ENCODE measurements around the gene ZNF275.
"Not testable (repeated sequence)": the region's sequence is repeated elsewhere in the genome, so short reads cannot be mapped to it uniquely, and the experiment has no call there.

The ZNF275 gene

GRCh38 chrX:153319295-153320046 lies 14.5 kb upstream of the ZNF275 start:
- no peak for DNase-seq (ENCODE audit: low spot score)

GRCh38 chrX:153320047-153320443 lies 13.9 kb upstream of the ZNF275 start:
- DNase-seq (ENCODE audit: low spot score) = not testable (repeated sequence)

GRCh38 chrX:153320555-153321184 lies 13.3 kb upstream of the ZNF275 start:
- DNase-seq (ENCODE audit: low spot score) = no peak

- no peak for DNase-seq (ENCODE audit: low spot score)
Measured at GRCh38 chrX:153321381-153322124, 12.4 kb upstream of the ZNF275 start, which contains the start of gene PNMA6F. Gene PNMA6F (minus strand): TSS chrX:153321767. CDS start chrX:153320674, 1,093 bp downstream.

GRCh38 chrX:153327561-153327960 lies 6.4 kb upstream of the ZNF275 start:
- DNase-seq (ENCODE audit: low spot score) = no peak

GRCh38 chrX:153333266-153333665 lies 687 bp upstream of the ZNF275 start:
- DNase-seq (ENCODE audit: low spot score) = no peak

- no peak for DNase-seq (ENCODE audit: low spot score)
Measured at GRCh38 chrX:153334654-153335295, 822 bp downstream of the ZNF275 start.

GRCh38 chrX:153336121-153336894 lies 2.4 kb downstream of the ZNF275 start:
- no peak for DNase-seq (ENCODE audit: low spot score)

- DNase-seq (ENCODE audit: low spot score) = no peak
Measured at GRCh38 chrX:153336988-153337387, 3.0 kb downstream of the ZNF275 start.

- no peak for DNase-seq (ENCODE audit: low spot score)
Measured at GRCh38 chrX:153338836-153339235, 4.9 kb downstream of the ZNF275 start.

GRCh38 chrX:153339662-153340061 lies 5.7 kb downstream of the ZNF275 start:
- no peak for DNase-seq (ENCODE audit: low spot score)

GRCh38 chrX:153340111-153340510 lies 6.2 kb downstream of the ZNF275 start:
- no peak for DNase-seq (ENCODE audit: low spot score)

GRCh38 chrX:153342762-153343558 lies 9.0 kb downstream of the ZNF275 start:
- peak; percentile 30 for DNase-seq (ENCODE audit: low spot score)

GRCh38 chrX:153343674-153344073 lies 9.7 kb downstream of the ZNF275 start:
- no peak for DNase-seq (ENCODE audit: low spot score)

GRCh38 chrX:153347530-153347929 lies 13.6 kb downstream of the ZNF275 start:
- DNase-seq (ENCODE audit: low spot score) = no peak

- no peak for DNase-seq (ENCODE audit: low spot score)
Measured at GRCh38 chrX:153348421-153348820, 14.5 kb downstream of the ZNF275 start.

- no peak for DNase-seq (ENCODE audit: low spot score)
Measured at GRCh38 chrX:153349952-153350351, 16.0 kb downstream of the ZNF275 start.

GRCh38 chrX:153351981-153352380 lies 18.0 kb downstream of the ZNF275 start:
- no peak for DNase-seq (ENCODE audit: low spot score)

- no peak for DNase-seq (ENCODE audit: low spot score)
Measured at GRCh38 chrX:153352858-153353257, 18.9 kb downstream of the ZNF275 start.

GRCh38 chrX:153353416-153353815 lies 19.5 kb downstream of the ZNF275 start:
- no peak for DNase-seq (ENCODE audit: low spot score)

GRCh38 chrX:153357877-153358276 lies 23.9 kb downstream of the ZNF275 start:
- DNase-seq (ENCODE audit: low spot score) = no peak
